PC-3 (cell line): ENCODE measurements around the gene REEP2. TPM values are rescaled to one million over a fixed set of nuclear protein-coding genes. Genes with fewer than 3 reads are reported as not detected.

ENCODE experiments used
- ATAC-seq: fragments of 200-7000 bp; cut with Tn5 transposase; 2 replicates; pipeline ENCODE4 v1.9.1; 2020; ENCODE audit warnings: mild to moderate bottlenecking, moderate library complexity
- BruUV-seq: library from RNA; stranded (reverse); fragments of 400-500 nt; replicated peaks from 2 replicates; lab custom pipeline; 2021; lab: Mats Ljungman, UMichigan
- CTCF ChIA-PET: fragments of 300-600 bp; sonication (Branson Sonifier 250); formaldehyde crosslinking; loops from one replicate; lab custom pipeline; 2022; ENCODE audit warnings: antibody characterized with exemption; lab: Charles Lee
- POLR2A ChIA-PET: fragments of 300-600 bp; sonication (Branson Sonifier 250); formaldehyde crosslinking; loops from one replicate; lab custom pipeline; 2022; ENCODE audit warnings: antibody characterized with exemption; ENCODE audit not compliant: unreplicated experiment; lab: Charles Lee
- DNase-seq: peaks from one replicate; pipeline ENCODE4 v3.0.0-alpha.2; 2015
- H2AFZ ChIP-seq: fragments of 300-600 bp; sonication (generic); 2 replicates; pipeline ENCODE4 v1.6.0; 2016; ENCODE audit warnings: antibody characterized with exemption, low read length
- H3F3A ChIP-seq: fragments of 300-600 bp; sonication (generic); one replicate; pipeline ENCODE4 v1.6.0; 2017; ENCODE audit warnings: antibody characterized with exemption, low read length, control low read depth, mild to moderate bottlenecking; ENCODE audit not compliant: unreplicated experiment
- H3K27ac ChIP-seq: fragments of 300-600 bp; sonication (generic); 2 replicates; pipeline ENCODE4 v1.5.1; 2016; ENCODE audit warnings: mild to moderate bottlenecking, low read length
- H3K27me3 ChIP-seq: fragments of 300-600 bp; sonication (generic); 2 replicates; pipeline ENCODE4 v1.6.1; 2016; ENCODE audit warnings: low read length, mixed read lengths
- H3K36me3 ChIP-seq: fragments of 300-600 bp; sonication (generic); 2 replicates; pipeline ENCODE4 v1.6.1; 2016; ENCODE audit warnings: low read depth, mixed run types, low read length, mixed read lengths
- H3K4me1 ChIP-seq: fragments of 300-600 bp; sonication (generic); 2 replicates; pipeline ENCODE4 v1.5.1; 2016; ENCODE audit warnings: low read length; ENCODE audit not compliant: insufficient read depth
- H3K4me2 ChIP-seq: fragments of 300-600 bp; sonication (generic); 2 replicates; pipeline ENCODE4 v1.6.0; 2016; ENCODE audit warnings: low read length
- H3K4me3 ChIP-seq: fragments of 300-600 bp; sonication (generic); 2 replicates; pipeline ENCODE4 v1.5.1; 2016; ENCODE audit warnings: mild to moderate bottlenecking, low read length, mixed read lengths
- H3K79me2 ChIP-seq: fragments of 300-600 bp; sonication (generic); 2 replicates; pipeline ENCODE4 v1.6.1; 2017; ENCODE audit warnings: low read length, mixed read lengths
- H3K9ac ChIP-seq: fragments of 300-600 bp; sonication (generic); 2 replicates; pipeline ENCODE4 v1.6.0; 2016; ENCODE audit warnings: mild to moderate bottlenecking, low read length
- H3K9me2 ChIP-seq: fragments of 300-600 bp; sonication (generic); replicated peaks from 2 replicates; pipeline ENCODE4 v1.6.1; 2016; ENCODE audit warnings: mixed run types, low read length, mixed read lengths
- H3K9me3 ChIP-seq: fragments of 300-600 bp; sonication (generic); 2 replicates; pipeline ENCODE4 v1.6.1; 2016; ENCODE audit warnings: low read length, mixed read lengths
- H4K20me1 ChIP-seq: fragments of 300-600 bp; sonication (generic); 2 replicates; pipeline ENCODE4 v1.6.1; 2016; ENCODE audit warnings: low read length, mixed read lengths
- EZH2 ChIP-seq: fragments of 300-600 bp; sonication (generic); IDR thresholded peaks from one replicate; pipeline ENCODE4 v1.6.1; 2017; ENCODE audit warnings: antibody characterized with exemption, mild to moderate bottlenecking, low read length; ENCODE audit not compliant: unreplicated experiment
- EZH2phosphoT487 ChIP-seq: fragments of 300-600 bp; sonication (generic); IDR thresholded peaks from 2 replicates; pipeline ENCODE4 v1.6.1; 2018; ENCODE audit warnings: mild to moderate bottlenecking, antibody characterized with exemption, low read length, borderline replicate concordance
- intact Hi-C: fragments of 100-400 bp; cut with micrococcal nuclease; formaldehyde crosslinking; loops from 2 replicates; pipeline ENCODE4 v1.9.0; 2023
- total RNA-seq: library from RNA; depleted of rRNA; stranded (reverse); fragments of >200 nt; gene quantifications from 2 replicates; pipeline ENCODE4 v1.2.3, GENCODE V29; 2014
- TF ChIP-seq, protein P1 (sequence below): fragments of 300-600 bp; sonication (generic); conservative IDR thresholded peaks from 2 replicates; pipeline ENCODE4 v1.5.1; 2017; ENCODE audit warnings: antibody characterized with exemption, low read depth, mild to moderate bottlenecking, low read length

REEP2 gene
- total RNA-seq, 1 experiment from 2014 or later: 2.5 TPM

DNA sequence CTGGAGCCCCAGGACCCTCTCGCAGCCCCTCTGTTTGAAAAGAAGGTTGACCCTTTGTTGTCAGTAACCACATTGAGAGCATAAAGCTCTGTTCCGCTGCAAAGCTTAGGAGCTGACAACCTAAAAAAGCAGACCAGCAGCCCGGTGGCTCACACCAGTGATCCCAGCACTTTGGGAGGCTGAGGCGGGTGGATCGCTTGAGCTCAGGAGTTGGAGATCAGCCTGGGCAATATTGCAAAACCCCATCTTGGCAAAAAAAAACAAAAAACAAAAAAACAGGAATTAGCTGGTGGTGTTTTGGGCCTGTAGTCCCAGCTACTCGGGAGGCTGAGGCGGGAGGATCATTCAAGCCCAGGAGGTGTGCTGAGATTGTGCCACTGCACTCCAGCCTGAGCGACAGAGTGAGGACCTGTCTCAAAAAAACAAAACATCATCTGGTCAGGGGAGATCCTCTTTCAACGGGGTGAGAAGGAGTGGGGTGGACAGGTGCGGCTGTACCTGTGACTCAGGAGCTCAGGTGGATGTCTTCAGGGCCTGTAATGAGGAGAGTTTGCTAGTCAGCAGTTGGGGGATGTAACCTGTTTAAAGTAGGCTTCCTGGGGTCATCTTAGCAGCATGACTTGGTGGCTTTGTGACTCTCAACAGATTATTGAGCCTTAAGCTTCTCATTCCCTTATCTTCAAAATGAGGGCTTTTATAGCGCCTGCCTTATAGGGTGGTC lies 694 bp upstream of the REEP2 start:
- no peak for TF ChIP-seq EZH2phosphoT487
- no peak for TF ChIP-seq EZH2
- TF ChIP-seq, protein P1, sequence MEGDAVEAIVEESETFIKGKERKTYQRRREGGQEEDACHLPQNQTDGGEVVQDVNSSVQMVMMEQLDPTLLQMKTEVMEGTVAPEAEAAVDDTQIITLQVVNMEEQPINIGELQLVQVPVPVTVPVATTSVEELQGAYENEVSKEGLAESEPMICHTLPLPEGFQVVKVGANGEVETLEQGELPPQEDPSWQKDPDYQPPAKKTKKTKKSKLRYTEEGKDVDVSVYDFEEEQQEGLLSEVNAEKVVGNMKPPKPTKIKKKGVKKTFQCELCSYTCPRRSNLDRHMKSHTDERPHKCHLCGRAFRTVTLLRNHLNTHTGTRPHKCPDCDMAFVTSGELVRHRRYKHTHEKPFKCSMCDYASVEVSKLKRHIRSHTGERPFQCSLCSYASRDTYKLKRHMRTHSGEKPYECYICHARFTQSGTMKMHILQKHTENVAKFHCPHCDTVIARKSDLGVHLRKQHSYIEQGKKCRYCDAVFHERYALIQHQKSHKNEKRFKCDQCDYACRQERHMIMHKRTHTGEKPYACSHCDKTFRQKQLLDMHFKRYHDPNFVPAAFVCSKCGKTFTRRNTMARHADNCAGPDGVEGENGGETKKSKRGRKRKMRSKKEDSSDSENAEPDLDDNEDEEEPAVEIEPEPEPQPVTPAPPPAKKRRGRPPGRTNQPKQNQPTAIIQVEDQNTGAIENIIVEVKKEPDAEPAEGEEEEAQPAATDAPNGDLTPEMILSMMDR: no peak
- Histone ChIP-seq H3K4me2 (peak overlapping the region; percentile 80), H2AFZ (0 out of 2 replicates have a peak overlapping the region, but pooled peaks have one; percentile 34), H4K20me1 (no peaks in the 10 kb centered on the region), H3K27me3 (no peaks in the 10 kb centered on the region), H3K9ac (no peak overlapping the region), H3F3A (no peaks in the 10 kb centered on the region), H3K79me2 (no peaks in the 10 kb centered on the region), H3K27ac (no peak overlapping the region), H3K9me2 (no peaks in the 10 kb centered on the region), H3K4me3 (peak overlapping the region; percentile 49; the same call in 1 of the 2 replicates), H3K9me3 (no peaks in the 10 kb centered on the region), H3K36me3 (peaks cover 8% of the 10 kb centered on the region), H3K4me1 (no peaks in the 10 kb centered on the region)
- POLR2A ChIA-PET: no interaction called here
- CTCF ChIA-PET: no interaction called here
- intact Hi-C loops: no loop called here
- ATAC-seq: no peak
- DNase-seq: no peak
- BruUV-seq: no TSS peak

DNA sequence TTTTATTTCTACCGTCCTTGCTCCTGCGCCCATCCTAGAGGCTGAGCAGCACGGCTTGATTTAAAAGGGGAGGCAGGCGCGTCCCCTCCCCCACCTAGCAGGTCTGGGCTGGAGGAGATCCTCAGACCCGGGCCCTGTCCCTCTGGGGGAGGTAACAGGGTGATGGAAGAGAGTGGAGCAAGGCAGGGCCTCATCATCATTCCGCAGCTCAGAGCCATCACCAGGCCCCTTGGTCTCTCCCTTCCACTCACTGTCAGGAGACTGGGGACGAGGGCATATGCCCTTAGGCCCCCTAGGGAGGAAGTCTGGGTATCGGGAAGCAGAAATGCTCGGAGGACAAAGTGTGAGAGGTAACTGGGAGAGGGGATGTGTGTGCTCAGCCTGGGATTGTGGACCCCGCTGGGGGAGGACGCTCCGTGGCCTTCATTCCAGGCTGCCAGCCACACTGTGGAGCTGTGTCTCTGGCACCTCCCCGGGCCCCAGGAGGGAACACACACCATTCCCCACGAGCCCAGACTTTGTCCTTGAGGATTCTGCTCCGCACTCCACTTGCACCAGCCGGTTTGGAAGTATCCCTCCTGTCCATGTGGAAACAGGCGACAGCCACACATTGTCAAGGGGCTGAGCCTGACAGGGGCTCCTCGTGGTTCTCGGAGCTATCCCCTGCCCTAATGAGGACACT lies 761 bp downstream of the REEP2 start:
- POLR2A ChIA-PET: no interaction called here
- peaks cover 8% of the 10 kb centered on the region for H3K36me3 ChIP-seq
- H3K9me3 ChIP-seq: no peaks in the 10 kb centered on the region
- H4K20me1 ChIP-seq: no peaks in the 10 kb centered on the region
- ATAC-seq (0 out of 2 replicates have a peak, but pooled peaks have one; percentile 6), DNase-seq (no peak)
- peak overlapping the region; percentile 59 for H3K4me3 ChIP-seq
- H3F3A ChIP-seq: no peaks in the 10 kb centered on the region
- H3K79me2 ChIP-seq: no peaks in the 10 kb centered on the region
- peak overlapping the region; percentile 80 for H3K4me2 ChIP-seq
- no peaks in the 10 kb centered on the region for H3K27me3 ChIP-seq
- H3K9ac ChIP-seq: no peak overlapping the region
- no peaks in the 10 kb centered on the region for H3K4me1 ChIP-seq
- no peaks in the 10 kb centered on the region for H3K9me2 ChIP-seq
- CTCF ChIA-PET: interaction anchor here (0.7 kb wide), 1 partner anchor 101 kb away, joined by 3 read pairs; no protein-coding TSS in a partner anchor
- TF ChIP-seq, protein P1: no peak
- TF ChIP-seq EZH2phosphoT487: no peak
- TF ChIP-seq EZH2: no peak
- no peak overlapping the region for H3K27ac ChIP-seq
- intact Hi-C loops: no loop called here
- H2AFZ ChIP-seq: peak overlapping the region; percentile 61; the same call in 1 of the 2 replicates
- BruUV-seq: no TSS peak
